GM18868 (cell line): Measurements from ENCODE around the gene OTOA.
A peak's percentile ranks its signal among the peaks of the same experiment; 100 is the strongest.
"Not testable (repeated sequence)": the region's sequence is repeated elsewhere in the genome, so short reads cannot be mapped to it uniquely, and the experiment has no call there.

ENCODE experiments used
- ATAC-seq: cut with Tn5 transposase; IDR thresholded peaks from one replicate; pipeline ENCODE4 v1.9.1; 2021; ENCODE audit warnings: mild to moderate bottlenecking, moderate library complexity; ENCODE audit not compliant: unreplicated experiment

The OTOA gene

DNA sequence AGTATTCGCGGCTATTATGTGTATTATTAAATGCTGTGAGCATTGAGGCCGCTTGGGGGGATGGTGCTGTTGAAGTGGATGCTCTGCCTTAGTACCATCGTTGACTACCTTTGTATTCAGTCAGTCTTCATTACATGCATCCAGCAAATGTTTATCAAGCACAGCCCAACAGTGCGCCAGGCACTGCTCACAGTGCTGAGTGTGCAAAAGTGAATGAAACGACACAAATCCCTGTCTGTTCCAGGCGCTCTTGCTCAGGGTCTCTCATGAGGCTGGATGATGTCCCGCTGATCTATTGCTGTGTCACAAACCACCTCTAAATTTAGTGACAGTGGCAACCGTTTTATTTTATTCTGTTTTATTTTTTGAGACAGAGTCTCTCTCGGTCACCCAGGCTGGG lies 53.8 kb downstream of the OTOA start:
- no peak for ATAC-seq

DNA sequence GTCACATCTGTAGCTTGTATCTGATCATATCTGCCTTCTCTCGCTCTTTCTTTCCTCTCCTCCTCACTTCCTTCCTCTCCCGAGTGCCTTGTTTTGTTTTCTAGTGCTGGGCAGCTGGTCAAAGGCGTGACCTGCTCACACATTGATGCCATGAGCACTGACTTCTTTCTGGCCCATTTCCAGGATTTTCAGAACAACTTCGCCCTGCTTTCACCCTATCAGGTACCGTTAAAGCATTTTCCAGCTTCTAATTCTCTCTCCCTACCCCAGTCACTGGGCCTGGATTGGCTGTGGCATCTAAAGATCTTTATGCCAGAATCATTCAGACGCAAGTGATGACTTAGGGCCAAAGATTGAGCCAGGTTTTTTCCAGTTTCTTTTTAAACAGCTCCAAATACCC lies 55.5 kb downstream of the OTOA start:
- ATAC-seq = no peak

DNA sequence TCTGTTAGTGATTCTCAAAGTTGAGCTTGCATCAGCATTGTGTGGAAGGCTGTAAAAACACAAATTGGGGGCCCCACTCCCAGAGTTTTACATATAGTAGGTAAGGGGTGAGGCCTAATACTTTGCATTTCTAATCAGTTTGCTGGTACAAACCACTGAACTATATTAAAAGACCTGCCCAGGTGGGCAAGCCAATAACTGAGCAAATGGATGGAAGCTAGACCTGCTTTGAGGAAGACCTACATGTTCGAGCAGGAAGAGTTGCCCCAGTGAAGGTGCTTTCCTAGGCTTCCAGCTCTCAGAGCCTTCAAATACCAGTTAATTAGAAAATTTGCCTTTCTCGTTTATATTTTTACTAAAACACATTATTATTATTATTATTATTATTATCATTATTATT lies 56.8 kb downstream of the OTOA start:
- ATAC-seq = no peak

DNA sequence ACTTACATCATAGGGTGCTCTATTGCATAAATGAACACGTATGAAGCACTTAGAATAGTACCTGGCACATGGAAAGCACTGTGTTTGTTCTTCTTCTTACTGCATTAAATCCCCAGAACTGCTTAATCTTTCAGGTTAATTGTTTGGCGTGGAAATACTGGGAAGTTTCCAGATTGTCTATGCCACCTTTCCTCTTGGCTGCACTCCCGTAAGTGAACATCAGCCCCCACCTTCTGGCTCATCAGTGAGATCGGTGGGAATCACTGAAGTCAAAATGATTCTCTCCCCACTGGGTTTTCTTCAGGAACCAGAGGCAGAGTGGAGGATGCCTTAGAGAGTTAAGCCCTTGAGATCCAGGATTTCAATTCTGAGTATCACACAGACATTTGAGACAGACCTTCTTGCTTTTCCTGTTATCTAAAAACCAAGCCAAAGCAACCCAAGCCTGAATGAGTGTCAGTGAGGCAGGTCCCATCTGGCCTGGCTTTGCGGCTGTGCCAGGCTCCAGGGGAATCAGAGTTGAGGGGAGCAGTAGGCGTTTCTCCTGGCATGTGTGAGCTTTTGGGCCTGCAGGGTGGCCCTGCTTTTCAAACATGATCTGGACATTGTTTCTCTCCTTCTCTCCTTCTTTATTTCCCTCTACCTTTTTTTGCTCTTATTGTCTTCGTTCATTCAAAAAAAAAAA lies 59.1 kb downstream of the OTOA start:
- no peak for ATAC-seq

DNA sequence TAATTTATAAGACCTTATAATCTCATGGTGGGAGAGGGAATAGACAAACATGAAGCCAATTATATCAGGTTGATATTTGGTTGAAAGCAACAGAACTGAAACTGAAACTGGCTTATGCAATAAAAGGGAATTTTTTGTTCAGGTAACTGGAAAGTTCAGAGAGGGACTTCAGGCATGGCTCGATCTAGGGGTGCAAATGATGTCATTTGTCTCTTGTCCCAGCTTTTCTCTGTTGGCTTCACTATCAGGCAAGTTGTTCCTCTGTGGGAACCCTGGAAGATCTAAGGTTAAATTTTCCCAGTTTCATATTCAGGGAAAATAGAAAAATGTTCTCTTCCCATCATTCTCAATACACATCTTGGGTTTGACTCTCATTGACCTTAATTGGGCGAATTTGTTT lies 59.8 kb downstream of the OTOA start:
- ATAC-seq = no peak

DNA sequence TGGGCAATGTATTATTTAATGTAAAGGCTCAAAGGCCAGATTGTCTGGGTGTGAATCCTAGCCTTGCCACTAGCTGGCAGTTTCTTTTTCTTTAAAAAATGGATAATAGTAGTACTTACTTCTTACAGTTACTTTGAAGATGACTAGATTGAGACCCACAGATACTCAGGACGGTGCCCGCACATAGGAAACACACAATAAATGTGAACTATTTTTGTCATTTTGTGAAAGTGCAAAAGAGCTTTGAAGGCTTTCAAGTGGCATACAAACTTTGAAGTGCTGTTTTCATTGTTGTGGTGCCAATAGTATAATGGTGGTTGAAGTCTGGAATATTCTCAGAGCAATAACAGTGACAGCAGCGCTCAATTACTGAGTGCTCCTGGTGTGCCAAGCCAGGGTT lies 63.6 kb downstream of the OTOA start:
- no peak for ATAC-seq

DNA sequence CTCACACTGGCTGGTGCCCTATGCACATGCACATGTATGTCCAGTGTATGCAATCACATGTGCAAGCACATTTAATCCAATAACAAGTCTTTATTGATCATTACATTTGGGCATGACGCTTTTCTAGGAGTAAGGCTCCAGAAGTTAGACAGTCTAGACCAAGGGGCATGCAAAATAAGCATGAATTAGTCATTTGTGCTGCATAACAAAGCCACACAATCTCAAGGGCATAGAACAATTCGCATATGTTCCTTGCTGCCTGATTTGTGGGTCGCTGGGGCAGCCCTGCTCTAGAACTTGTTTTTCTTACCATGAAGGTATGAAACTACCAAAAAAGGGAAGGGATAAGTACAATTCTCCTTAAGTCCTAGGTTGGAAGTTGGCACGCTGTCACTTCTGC lies 67.5 kb downstream of the OTOA start:
- not testable (repeated sequence) for ATAC-seq

DNA sequence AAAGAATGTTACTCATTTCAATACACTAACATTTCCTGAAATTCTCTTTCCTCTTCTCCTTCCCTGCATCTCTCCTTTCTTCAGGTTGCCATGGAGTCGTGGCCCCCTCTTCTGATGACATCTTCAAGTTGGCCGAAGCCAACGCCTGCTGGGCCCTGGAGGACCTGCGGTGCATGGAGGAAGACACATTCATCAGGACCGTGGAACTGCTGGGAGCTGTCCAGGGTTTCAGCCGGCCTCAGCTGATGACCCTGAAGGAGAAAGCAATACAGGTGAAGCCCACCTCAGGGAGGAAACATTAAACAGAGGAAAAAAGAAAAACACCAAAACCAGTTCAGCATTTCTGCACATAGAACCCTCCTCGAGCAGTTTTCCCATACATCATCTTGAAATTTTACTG lies 76.9 kb downstream of the OTOA start:
- ATAC-seq = not testable (repeated sequence)

DNA sequence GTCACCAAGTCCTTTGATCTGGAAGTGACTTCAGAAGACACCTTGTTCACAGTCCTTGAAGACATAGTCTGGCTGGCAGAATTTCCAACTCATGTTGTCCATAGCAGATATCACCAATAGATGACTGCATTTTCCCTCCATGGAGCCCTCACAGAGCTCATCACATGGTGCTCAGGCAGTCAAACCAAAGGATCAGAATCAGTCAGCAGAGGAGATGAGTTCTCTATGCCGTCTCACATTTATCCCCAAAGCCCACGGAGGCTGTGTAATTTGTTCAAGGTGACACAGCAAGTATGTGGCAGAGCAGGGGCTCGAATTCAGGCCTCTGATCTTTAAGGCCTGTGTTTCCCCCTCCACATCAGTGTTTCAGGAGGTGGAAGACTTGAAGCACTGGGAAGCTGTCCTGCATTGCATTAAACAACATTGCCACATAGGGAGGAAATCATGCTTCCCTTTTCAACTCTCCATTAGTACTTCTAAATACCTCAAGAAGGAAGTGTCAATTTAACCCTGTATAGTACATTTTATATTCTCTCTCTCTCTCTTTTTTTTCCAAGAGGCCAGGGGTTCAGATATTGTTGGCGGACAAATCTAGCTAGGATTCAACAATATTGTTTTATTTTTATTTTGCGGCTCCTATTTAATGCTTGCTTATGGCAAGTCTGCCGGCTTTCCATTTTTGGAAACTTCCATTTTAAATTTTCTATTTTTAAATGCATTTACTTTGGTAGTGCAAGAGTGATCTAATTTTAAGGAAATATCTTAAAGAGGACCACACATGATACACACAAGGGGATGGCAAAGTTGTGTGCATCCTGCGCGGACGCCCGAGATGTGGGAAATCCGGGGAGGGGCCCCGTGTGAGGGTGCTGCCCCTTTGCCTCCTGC lies 92.7 kb downstream of the OTOA start:
- ATAC-seq = peak; percentile 16

DNA sequence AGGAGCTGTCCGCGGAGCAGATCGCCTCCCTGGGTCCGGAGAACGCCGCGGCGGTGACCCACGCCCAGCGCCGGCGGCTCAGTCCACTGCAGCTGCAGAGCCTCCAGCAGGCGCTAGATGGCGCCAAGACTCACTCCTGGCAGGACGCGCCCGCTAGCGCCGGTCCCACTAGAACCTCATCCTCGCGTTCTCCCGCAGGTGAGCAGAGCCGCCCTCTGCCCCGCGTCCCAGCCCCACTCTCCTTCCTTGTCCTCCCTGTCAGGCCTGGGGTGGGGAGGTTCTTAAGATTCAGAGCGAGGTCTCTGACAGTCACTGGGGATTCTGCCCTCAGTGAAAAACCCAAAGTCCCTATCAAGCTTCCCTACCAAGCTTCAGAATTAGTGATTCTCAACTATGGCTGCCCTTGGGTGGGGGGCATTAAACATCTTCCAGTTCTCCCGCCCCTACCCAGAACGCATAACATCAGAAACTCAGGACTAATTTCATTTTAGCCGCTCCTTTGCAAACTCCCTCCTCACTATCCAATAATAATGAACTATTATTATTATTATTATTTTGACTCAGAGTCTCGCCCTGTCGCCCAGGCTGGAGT lies 93.4 kb downstream of the OTOA start:
- ATAC-seq = peak; percentile 67

DNA sequence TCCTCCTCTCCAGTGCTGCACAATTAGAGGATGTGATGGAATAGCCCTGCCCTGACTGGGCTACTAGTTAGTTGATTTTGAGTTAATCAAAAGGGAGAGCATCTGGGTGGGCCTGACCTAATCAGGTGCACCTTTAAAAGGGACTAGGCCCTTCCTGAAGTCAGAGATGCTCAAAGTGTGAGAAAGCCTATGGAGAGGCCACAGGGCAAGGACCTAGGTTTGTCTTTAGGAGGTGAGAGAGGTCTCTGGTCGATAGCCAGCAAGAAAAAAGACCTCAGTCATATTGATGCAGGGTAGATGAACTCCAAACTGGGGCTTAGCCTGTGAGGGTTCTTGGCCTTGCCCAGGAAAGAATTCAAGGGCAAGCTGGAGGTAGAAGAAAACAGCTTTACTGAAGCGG lies 104.5 kb downstream of the OTOA start:
- ATAC-seq = not testable (repeated sequence)

DNA sequence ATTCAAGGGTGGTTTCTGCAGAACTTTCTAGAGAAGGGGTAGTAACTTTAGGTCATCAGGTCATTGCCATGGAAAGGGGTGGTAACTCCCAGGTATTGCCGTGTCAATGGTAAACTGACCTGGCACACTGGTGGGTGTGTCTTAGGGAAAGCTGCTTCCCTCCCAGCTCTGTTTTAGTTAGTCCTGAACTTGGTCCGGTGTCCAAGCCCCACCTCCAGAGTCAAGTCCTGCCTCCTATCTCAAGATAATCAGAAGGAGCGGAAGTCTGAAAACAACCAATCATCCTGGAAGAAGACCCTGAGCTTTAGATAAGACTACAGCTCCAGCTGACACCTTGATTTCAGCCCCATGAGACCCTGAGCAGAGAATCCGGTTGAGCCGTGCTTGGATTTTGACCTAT lies 105.0 kb downstream of the OTOA start:
- not testable (repeated sequence) for ATAC-seq

DNA sequence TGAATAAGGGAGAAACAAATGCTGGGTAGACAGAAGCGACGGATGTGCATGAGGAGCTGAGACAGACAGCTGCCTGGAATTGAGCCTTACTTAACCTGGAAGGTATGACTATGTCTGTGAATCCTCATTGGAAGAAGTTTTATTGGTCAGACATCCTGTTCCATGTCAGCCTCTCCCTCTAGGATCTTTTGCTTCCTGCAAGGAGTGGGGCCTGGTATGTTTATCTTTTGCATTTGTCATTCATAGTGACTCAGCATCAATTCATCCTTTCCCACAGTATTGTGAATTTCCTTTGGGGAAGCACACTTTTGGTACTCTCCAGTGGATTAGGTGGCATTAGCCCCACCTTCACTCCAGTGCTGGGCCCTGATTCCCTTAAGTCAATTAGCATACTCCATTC lies 105.5 kb downstream of the OTOA start:
- not testable (repeated sequence) for ATAC-seq

DNA sequence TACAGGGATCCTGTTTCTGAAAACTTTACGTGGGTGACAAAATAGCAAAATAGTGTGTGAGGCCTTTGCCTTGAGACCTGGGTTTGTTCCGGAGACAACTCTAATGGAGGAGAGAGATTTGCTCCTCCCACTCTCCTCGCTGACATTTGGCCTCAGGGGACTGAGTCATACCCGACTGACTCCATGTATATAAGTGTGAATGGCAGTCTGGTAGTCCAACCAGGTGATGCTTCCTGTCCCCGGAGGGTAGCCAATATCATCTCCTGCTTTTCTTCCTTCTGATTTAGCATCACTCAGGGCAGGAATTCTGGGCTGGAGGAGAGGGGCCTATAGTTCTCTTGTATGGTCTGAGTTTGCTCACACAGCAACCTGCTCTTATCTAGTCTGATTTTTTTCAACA lies 106.8 kb downstream of the OTOA start:
- not testable (repeated sequence) for ATAC-seq

DNA sequence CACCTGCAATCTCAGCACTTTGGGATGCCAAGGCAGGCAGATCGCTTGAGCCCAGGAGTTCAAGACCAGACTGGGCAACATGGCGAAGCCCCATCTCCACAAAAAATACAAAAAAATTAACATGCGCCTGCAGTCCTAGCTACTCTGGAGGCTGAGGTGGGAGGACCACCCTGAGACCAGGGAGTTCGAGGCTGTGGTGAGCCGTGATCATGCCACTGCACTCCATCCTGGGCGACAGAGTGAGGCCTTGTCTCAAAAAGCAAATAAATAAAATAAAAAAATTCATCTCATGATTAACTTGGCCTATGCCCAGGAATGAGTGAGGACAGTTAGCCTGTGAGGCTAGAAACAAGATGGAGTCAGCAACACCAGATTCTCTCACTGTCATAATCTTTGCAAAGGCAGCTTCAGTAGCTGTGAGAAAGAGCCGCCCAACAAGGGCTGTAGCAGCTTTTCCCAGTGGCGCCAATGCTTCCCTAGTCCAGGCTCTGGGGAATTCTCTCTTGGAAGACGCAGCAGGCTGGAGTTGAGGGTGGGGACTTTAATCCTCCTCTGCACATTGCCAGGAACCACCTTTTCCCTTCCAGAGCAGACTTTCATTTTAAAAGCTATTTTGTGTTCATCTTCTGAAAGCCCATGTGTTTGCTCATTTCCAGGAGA lies 108.9 kb downstream of the OTOA start:
- not testable (repeated sequence) for ATAC-seq

DNA sequence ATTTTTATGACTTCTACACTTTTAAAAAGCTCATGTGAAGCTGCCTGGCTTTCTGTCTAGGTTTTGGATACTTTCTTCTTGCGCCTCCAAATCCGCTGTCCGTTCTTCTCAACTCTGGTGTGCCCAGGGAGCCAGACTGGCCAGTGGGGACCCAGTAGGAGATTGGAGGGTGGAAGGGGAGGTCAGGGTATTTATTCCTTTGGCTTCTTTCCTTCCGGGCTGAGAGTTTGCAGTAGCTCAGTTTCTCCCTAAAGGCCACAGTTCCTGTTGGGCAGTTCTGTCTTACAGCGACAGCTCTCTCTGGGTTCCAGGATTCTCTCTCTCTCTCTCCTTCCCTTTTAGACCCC lies 109.4 kb downstream of the OTOA start:
- ATAC-seq = not testable (repeated sequence)

DNA sequence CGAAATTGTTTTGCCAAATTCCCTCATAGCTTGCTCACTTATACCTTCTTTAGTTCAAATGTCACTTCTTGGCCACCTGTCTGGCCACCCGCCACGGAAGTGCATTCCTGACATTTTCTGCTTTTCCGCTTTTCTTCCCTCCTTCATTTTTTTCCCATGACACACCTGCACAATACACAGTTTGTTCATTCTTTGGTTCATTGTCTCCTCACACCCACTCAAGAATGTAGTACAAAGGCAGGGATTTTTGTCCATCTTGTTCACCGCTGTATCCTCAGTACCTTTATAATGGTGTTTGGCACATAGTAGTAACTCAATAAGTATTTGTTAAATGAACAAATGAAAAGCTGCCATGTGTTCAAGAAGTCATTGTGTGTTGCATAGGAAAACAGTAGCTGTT lies 116.8 kb downstream of the OTOA start:
- not testable (repeated sequence) for ATAC-seq

DNA sequence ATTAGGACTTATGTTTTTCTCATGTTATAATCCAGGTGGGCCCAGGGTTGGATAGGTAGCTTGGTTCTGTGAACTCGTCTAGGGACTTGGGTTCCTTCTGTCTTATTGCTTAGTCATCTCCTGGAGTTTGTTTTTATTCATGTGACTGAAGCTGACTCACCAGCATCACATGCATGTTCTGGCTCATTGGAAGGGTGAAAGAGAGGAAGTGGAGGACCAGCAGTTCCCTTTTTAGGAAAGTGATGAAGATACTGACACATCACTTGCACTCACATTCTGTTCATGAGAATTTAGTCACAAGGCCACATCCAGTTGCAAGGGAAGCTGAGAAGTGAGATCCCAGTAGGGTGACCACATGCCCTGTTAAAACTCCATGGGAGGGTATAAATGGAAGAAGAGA lies 126.7 kb downstream of the OTOA start:
- peak; percentile 79 for ATAC-seq

DNA sequence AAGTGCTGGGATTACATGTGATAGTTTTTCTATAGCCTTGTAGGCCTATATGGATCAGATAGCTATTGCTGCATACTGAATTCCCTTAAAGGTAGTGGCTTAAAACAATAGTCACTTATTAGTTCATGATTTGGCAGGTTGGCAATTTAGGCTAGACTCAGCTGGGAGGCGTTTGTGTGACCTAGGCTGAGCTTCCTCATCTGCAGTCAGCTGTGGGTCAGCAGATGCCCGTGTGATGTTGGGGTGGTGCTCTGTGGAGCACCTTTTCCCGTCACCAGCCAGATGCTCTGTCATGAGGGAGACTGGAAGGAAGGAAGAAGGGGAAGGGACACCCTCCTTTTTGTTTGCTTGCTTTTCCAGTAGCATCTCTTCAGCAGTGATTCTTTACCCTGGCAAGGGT lies 129.5 kb downstream of the OTOA start:
- ATAC-seq = not testable (repeated sequence)

DNA sequence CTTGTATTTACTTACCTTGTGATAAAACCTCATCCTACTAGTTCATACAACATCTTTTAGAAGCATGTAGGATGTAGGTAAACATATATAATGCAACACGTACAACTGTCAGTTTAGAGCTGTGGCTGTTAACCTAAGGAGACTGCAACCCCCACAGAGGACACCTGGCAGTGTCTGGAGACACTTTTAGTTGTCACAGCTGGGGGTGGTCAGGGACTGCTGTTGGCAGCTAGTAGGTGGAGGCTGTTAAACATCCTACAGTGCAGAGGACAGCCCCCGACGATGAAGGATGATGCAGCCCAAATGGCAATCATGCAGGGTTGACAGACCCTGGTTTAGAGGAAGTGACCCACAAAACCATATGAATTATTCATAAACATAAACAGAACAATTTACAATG lies 134.8 kb downstream of the OTOA start:
- not testable (repeated sequence) for ATAC-seq
